Measurements from ENCODE around the gene SLC25A25. TPM values are rescaled to one million over a fixed set of nuclear protein-coding genes. Genes with fewer than 3 reads are reported as not detected.
A peak's percentile ranks its signal among the peaks of the same experiment; 100 is the strongest.

The SLC25A25 gene
- total and polyA plus RNA-seq, 2 of the 8 experiments (the other 6 are each of a cell fraction or from before 2014, with no cell fraction given) = 6.5 to 18.5 TPM

DNA sequence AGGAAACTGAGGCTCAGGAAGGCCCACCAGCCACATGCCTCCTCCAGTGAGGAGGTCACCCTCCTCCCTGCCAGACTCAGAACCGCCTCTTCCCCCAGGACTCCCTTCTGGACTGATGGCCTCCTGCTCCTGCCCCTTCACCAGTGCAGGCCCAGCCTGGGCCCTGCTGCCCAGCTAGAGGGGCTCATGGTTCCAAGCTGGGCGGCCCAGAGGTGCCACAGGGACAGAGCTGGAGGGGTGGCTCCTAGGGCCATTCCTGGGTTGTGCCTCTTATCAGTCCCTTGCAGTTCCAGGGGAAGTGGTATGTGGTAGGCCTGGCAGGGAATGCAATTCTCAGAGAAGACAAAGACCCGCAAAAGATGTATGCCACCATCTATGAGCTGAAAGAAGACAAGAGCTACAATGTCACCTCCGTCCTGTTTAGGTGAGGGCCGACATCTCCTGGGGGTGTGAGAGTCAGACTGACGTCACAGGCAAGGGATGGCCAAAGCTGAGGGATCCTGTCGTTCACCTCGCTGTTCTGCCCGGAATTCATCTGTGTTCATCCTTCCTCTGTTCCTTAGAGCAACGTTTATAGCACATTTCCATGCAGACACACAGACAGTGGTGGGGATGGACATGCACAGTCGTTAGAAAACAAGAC is 82.0 kb downstream of the SLC25A25 start:
- Histone ChIP-seq H3K9me3 (ENCODE audit: insufficient read depth in 2 of 2, low read depth in 1 of 2, low read length in 1 of 2) (no peaks in the 10 kb centered on the region), H3K4ac (replicated peaks; ENCODE audit: insufficient read length, low read depth, low read length) (no peak overlapping the region), H3K9ac (replicated peaks in 1 of 4; ENCODE audit: extremely low read depth in 1 of 4, low read depth in 3 of 4, low read length in 3 of 4) (no peak overlapping the region), H3K27me3 (replicated peaks in 1 of 4; ENCODE audit: control insufficient read depth in 3 of 4, extremely low read depth in 1 of 4, insufficient read depth in 3 of 4, low read length in 3 of 4) (no peaks in the 10 kb centered on the region; a peak in 2 of 7 replicates), H2BK20ac (ENCODE audit: low read length) (no peak overlapping the region; the same call in 1 of the 2 replicates), H2BK5ac (ENCODE audit: low read depth, low read length) (no peak overlapping the region), H3K36me3 (ENCODE audit: control insufficient read depth in 2 of 4, insufficient read depth in 4 of 4, low read length in 3 of 4) (no peaks in the 10 kb centered on the region), H3K18ac (ENCODE audit: extremely low read depth, low read length) (peak overlapping the region; percentile 42; the same call in 1 of the 2 replicates), H2BK15ac (ENCODE audit: low read length) (peak overlapping the region; percentile 21), H3K27ac (ENCODE audit: low read depth, low read length) (no peak overlapping the region), H2AFZ (ENCODE audit: low read length) (peak overlapping the region; percentile 93), H2BK12ac (ENCODE audit: low read depth, low read length) (no peak overlapping the region), H4K91ac (replicated peaks; ENCODE audit: insufficient read length, low read length) (no peak overlapping the region), H3K56ac (replicated peaks; ENCODE audit: insufficient read length, low read depth, low read length) (no peak overlapping the region), H3K4me2 (ENCODE audit: insufficient read depth in 1 of 2, low read depth in 2 of 2, low read length in 2 of 2) (peak overlapping the region; percentile 2 to 45; a peak in 1 of 4 replicates), H3K79me2 (ENCODE audit: control insufficient read depth in 1 of 2, insufficient read depth in 2 of 2, low read length in 2 of 2) (no peaks in the 10 kb centered on the region), H4K20me1 (replicated peaks in 1 of 2; ENCODE audit: control insufficient read depth in 1 of 2, insufficient read depth in 2 of 2, low read length in 2 of 2) (no peaks in the 10 kb centered on the region), H3K23me2 (ENCODE audit: low read depth, low read length) (no peaks in the 10 kb centered on the region), H3K23ac (ENCODE audit: insufficient read length) (no peak overlapping the region), H2BK120ac (replicated peaks; ENCODE audit: low read depth, low read length) (no peak overlapping the region), H3K79me1 (ENCODE audit: low read depth, low read length) (no peaks in the 10 kb centered on the region), H4K8ac (ENCODE audit: extremely low read depth, insufficient read depth, low read length) (no peak overlapping the region; the same call in 1 of the 2 replicates), H3K4me1 (replicated peaks in 1 of 4; ENCODE audit: control insufficient read depth in 3 of 4, insufficient read depth in 4 of 4, low read length in 3 of 4) (peaks cover 0 to 8% (median 3%) of the 10 kb centered on the region in 4 experiments; a peak in 5 of 7 replicates), H3K4me3 (ENCODE audit: extremely low read depth in 1 of 4, insufficient read depth in 2 of 4, low read depth in 3 of 4, low read length in 4 of 4) (no peak overlapping the region), H2AK5ac (ENCODE audit: low read depth, low read length) (no peak overlapping the region; the same call in 1 of the 2 replicates), H3K14ac (ENCODE audit: insufficient read length) (no peak overlapping the region), H4K5ac (ENCODE audit: insufficient read length, low read depth, low read length) (no peak overlapping the region)
- no peak for DNase-seq (ENCODE audit: low read depth in 1 of 2, low spot score in 2 of 2)
- WGBS, 2 experiments (ENCODE audit: extremely low coverage in 1 of 2, insufficient coverage in 1 of 2, insufficient read length in 1 of 2, insufficient replicate concordance in 2 of 2, low coverage in 1 of 2, low lambda C conversion rate in 2 of 2, missing lambda C conversion rate in 1 of 2) = 80% methylated on average over 11 of the region's 11 CpGs; no CpG with 5 or more reads in 1 of the 2 experiments
- ChIA-PET CTCF (ENCODE audit: partially characterized antibody) (interaction anchor here (0.5 to 6.1 kb wide), 19 partner anchors 9 to 556 kb away, joined by 3 to 74 read pairs (median 4); partner anchors contain the start of genes BBLN, PIP5KL1 and PTGES2), POLR2A (ENCODE audit: partially characterized antibody) (interaction anchor here (0.7 to 2.5 kb wide), 7 partner anchors 8 to 40 kb away, joined by 3 to 18 read pairs (median 4); partner anchors contain the start of gene BBLN)
- FAIRE-seq = no peak
- TF ChIP-seq JUND (IDR thresholded peaks at IDR 0.05; ENCODE audit: low read length) = no peak
- TF ChIP-seq, protein P1, sequence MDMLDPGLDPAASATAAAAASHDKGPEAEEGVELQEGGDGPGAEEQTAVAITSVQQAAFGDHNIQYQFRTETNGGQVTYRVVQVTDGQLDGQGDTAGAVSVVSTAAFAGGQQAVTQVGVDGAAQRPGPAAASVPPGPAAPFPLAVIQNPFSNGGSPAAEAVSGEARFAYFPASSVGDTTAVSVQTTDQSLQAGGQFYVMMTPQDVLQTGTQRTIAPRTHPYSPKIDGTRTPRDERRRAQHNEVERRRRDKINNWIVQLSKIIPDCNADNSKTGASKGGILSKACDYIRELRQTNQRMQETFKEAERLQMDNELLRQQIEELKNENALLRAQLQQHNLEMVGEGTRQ (IDR thresholded peaks at IDR 0.05; ENCODE audit: low read length) = no peak
- no peak for TF ChIP-seq SP1 (IDR thresholded peaks at IDR 0.05; ENCODE audit: low read depth, low read length)
- TF ChIP-seq KDM1A (IDR thresholded peaks at IDR 0.05; ENCODE audit: borderline replicate concordance, low read length) = no peak
- no peak for TF ChIP-seq KDM4A (IDR thresholded peaks at IDR 0.05; ENCODE audit: low read depth, low read length, severe bottlenecking)
- TF ChIP-seq EGR1 (IDR thresholded peaks at IDR 0.05; ENCODE audit: borderline replicate concordance, low read depth, low read length) = no peak
- TF ChIP-seq EZH2 (IDR thresholded peaks at IDR 0.05; ENCODE audit: low read depth, low read length, severe bottlenecking) = no peak
- no peak for TF ChIP-seq TBP (IDR thresholded peaks at IDR 0.05; ENCODE audit: low read depth, low read length)
- no peak for TF ChIP-seq NANOG (IDR thresholded peaks at IDR 0.05; ENCODE audit: insufficient read depth, low read depth, low read length, poor library complexity, severe bottlenecking)
- TF ChIP-seq RNF2 (IDR thresholded peaks at IDR 0.05; ENCODE audit: borderline replicate concordance, low read depth, low read length, missing control alignments, poor library complexity, severe bottlenecking) = no peak
